Left kidney (tissue), 2 donors: Measurements from ENCODE around the gene HS6ST3. TPM values are rescaled to one million over a fixed set of nuclear protein-coding genes. Genes with fewer than 3 reads are reported as not detected.
"Not testable (repeated sequence)": the region's sequence is repeated elsewhere in the genome, so short reads cannot be mapped to it uniquely, and the experiment has no call there.

Experiments used
- DNase-seq: peaks from one replicate; pipeline ENCODE4 v3.0.0-alpha.2; 2013
- polyA plus RNA-seq: library from polyadenylated mRNA; unstranded; fragments of 120-200 nt; gene quantifications from one replicate; pipeline ENCODE4 v1.2.1, GENCODE V29; 2013; ENCODE audit not compliant: insufficient read length

HS6ST3 gene
- polyA plus RNA-seq, 1 donor, result 3.3 TPM

DNA sequence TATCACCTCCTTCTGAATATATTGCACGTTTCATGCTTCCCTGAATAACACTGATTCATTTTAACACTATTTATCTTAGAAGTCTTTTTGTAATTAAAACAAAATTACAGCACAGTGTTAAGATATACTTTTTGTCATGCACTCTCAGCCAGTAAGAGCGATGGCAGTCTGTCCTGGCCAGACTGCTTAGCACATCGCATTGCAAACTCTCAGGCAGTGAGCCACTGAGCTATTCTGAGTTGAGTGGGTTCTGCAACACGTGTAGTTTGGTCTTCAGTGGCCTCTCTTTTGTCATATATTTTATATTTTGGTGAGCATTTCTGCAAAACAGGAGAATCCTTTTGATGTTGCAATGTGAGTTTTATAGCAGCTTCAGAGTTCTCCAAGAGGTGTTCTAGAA, 332.1 kb downstream of the HS6ST3 start:
- no peak for DNase-seq

DNA sequence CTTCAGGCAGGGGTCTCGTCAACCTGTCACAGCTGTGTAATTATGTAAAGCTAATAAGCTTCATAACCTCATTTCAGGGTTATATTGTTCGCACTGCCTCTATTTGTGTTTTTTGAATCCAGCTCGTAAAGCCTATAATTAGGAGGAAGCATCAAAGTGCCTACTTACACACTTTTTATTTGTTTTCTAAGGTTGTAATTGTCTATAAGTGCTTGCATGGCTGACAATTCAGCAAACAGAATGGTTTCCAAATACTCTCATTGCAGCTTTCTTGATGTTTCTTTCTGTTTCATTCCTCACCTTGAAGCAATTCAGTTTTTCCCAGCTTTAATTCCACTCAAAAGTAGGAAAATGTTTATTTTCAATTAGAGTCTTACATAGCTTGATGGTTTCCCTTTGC, 336.3 kb downstream of the HS6ST3 start:
- DNase-seq, result no peak

DNA sequence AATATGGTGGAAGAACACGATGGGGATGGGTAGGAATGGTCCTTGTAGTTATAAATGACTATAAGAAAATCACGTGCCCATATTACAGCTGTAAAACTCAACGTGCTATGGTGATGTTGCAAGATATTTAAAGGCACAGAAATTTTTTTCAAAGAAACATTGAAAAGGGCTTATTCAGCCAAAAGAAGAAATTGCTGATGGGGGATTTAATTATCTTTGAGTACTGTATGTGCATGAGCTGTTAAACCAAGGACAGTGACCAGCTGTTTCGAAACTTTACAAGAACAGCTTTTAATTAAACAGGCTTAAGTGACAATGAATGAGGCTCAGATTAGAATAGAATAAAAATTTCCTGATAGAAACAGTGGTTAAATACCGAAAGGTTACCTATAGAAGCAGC, 339.0 kb downstream of the HS6ST3 start:
- DNase-seq, result peak; percentile 2

DNA sequence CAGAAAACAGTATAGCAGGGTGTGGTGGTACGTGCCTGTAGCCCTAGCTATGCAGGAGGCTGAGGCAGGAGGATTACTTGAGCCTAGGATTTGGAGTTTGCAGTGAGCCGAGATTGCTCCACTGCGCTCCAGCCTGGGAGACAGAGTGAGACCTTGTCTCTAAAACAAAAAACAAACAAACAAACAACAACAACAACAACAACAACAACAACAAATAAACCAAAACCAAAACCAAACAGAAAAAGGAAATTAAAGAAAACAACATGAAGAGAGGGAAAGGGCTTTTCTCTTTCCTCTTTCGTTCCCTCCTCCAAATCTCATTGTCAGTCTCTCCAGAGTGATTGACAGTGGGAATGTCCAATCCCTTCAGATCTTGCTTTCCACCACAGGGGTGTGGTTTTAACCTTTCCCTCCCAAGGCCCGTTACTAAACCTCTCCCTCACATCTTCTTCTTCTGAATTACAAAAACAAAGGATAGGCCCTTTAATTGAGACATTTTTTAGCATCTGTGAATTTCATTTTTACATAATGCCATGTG, 341.2 kb downstream of the HS6ST3 start:
- no peak for DNase-seq

DNA sequence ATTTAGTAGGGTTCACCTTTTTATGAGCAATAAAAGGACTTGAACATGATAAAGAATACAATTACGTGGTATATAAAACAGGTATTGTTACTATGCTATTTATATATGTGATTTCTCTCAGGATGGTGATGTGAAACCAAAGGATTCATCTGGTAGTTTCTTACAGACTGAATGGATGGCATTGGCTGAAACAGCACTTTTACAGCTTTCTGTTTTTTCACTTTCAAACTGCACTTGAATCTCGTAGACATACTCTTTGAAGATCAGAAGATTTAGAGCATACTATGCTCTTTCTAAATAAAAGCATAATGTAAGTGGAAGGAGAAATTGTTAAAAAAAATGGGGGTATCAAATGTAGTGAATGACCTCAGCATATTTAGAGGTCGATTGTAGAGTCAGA, 354.8 kb downstream of the HS6ST3 start:
- no peak for DNase-seq

DNA sequence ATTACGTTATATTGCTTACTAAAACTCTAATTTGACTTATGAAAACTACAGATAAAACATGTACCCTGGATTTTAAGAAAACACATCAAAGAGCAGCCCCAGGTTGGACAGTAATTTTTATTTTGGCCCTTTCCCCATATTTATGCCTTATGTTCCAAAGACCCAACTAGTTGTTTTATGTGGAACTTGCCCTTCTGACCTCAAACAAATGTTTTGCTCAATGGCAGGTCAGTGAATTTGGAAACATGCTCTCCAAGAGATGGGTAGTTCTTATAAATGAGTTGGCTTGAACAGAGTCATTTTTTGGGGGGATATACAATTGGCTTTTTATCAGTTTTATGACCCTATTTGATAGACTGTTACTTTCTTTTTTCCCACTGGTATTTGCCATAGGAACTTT, 360.0 kb downstream of the HS6ST3 start:
- no peak for DNase-seq

DNA sequence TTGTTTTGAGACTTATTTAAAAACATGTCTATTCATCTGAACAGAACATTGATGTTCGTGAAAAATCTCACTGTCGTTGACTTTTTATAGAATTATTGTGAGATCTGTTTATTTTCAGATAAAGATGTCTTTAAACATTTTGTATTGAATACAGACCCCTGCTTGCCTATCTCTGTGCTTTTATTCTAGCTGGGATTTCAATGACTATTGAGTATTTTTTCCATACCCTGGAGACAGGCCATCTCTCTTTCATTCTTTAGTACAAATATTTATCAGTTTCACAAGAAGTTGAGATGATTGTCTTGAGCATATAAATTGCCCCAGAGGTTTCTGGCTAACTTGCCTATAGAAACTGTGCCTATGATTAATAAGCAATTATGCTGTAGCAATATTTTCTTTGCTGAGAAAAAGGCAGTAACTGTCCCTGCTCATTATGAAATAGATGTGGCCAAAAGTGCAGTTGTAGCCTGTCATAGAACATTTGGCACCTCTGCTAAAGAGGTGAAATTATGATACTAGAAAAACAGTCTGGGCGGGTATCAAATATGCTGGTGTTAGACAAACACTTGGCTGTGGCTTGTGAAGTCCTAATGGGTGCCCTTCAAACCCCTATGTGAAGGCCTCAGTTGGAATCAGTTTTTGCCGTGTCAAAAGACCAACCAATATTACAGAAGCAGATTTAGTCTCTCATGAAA, 360.6 kb downstream of the HS6ST3 start:
- no peak for DNase-seq

DNA sequence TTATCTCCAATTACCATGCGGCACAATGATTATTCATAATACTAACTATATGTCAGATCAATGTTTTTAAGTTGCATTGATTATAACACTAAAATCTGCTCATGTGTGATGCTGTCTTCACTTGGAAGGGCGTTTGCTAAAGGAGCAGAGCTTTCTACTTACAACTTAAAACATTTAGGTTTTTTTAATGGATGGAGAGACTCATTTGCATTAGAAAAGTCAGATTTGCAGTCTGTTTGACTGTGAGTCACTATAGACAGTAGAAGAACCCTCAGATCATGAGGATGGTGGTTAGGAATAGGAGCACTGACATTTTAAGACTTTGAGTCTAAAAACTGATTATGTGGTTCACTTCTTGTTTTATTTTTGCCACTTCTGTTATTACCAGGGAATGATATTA, 364.6 kb downstream of the HS6ST3 start:
- DNase-seq, result no peak

DNA sequence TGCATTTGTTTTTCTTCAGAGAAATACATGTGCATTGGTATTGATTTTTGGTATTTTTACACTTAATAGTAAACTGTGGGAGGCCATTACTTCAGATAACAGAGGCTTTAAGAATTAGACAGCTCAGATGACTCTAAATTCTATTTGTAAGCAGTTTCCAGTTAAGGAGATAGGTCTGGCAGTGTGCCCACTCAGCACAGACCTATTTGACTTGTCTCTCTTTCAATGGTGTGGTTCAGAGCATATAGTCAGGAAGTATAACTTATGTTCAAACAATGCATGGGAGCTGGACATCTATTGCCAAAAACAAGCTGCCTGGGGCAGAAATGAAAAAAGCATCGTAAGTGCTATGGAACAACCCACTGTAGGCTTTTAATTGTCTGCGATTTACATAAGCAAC, 370.7 kb downstream of the HS6ST3 start:
- DNase-seq, result peak; percentile 7

DNA sequence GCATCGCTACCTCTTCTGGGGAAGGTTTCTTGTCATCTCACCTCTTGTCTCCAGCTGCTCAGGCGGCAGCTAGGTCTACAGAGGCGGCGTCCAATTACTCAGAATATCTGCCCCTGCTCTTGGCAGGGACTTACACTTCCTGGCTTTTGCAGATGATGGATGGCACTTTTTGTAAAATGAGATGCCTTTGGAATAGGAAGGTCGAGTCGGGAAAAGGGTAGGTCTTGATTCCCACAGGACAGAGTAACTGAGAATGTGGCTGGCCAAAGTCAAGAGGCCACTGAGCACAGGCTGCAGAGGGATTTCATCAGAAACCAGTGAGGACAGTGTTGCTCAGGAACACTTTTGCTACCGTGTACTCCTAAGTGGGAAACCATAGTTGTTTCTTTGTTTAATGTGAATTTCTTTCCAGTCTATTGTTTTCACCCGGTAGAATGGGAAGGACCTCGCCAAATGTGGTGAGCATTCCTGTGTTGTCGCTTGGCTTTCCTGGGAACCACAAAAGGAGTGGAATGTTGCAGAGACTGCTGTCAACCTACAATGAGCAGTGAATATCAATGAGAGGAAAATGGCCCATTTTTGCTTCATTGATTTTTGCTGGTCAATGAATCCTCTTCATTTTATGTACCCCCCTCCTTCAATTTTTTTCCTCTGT, 383.7 kb downstream of the HS6ST3 start:
- no peak for DNase-seq

DNA sequence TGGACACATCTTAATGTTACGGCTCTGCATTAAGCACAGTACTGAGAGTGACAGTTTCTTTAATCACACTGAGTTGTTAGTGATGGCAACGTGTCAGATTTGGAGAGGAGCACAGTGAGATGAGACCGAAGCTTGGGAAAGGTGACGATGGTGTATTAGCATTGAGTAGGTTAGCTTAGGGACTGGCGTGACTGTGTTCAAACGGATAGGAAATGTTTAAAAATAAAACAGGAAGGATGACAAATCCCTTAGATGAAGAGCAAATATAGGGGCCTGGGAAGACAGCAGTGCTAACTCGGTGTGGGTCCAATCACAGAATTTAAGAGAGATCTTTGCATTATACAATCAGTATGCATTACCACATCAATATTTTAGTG, 384.3 kb downstream of the HS6ST3 start:
- no peak for DNase-seq

DNA sequence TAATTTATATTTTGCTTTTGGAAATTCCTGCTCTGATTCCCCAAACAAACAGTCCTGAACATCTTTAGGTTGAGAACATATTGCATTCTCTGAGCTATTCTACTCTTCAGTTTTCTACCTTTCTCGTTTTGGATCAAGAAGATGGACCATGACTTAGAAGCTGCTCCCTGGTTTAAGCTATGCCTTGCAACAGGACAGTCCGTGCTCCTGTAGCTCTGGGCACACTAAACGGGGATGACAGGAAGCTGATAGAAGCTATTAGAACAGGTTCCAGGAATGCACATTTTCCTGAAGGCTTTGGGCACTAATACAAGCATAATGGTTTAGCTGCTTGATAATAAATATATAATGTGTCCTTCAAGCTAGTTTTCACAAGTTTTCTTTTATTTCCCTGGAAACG, 385.2 kb downstream of the HS6ST3 start:
- no peak for DNase-seq

DNA sequence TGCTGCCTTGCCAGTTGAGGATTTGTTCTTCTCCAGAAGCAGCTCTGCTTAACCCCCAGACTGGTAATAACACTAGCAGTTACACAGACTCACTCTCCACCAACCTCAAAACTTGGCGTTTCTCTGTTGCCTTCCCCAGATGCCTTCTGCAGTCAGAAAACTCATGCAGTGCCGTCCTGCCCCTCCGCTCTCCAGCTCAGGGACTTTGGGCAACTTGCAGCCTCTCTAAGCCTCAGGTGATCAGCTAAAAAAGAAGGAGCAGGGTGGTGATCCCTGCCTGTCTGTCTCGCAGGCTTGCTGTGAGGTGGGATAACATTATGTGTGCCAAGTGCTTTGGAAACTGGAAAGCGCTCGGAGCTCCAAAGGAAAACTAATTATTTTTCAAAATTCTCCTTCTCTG, 391.6 kb downstream of the HS6ST3 start:
- DNase-seq, result no peak

DNA sequence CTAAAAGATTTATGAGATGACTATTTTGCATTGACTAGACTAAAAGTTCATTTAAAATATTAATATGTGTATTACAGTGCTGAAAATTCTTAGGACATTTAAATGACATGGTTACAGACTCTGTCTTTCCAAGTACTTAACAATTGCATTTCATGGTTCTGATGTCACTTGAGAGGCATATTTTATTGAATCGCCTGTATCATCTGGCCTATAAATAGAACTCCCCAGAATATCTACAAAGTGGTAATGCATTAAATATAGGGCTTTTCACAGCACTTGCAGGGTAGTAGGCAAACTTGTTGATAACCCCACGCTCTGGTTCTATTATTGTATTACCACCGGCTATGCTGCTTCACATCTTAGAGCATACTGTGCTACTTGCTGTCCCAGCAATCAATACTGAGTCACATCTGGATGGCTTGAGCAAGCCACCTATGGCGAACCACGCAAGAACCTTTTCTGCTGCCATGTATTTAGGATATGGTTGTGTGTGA, 400.6 kb downstream of the HS6ST3 start:
- DNase-seq, result no peak

DNA sequence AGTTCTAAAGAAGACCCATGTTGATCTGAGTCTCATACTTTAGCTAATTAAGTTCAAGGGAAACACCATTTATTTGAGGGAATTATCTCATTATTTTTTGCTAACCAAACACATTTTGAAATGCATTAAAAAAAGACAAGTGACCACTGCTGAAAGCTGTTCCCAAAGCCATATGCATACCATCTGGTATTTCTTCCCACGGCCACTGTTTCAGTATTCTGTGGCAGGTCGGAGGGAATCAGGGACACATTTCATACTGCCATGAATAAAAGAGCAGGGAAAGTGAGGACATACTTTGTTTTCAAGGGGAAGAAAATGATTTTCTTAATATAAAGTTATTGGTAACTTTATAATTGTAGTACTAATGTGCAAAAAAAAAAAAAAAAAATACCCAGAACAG, 401.2 kb downstream of the HS6ST3 start:
- DNase-seq, result no peak

DNA sequence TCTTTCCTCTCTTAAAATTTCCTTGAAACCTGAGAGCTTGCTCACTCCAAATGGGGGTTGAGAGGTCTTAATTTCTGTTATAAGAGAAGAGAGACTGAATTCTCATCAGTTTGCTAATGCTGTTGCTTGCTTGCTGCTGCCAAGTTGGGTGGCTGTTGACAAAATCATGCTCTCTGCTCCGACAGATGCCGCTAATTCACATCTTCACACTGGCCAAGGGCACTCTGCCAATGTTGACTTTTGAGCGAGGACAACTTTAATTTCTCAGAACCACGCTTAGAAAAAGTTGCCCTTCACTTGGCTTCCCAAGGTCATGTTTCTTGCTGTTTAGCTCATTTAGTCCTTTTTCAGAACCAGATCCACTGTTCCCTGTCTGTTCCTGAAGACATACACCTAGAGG, 402.9 kb downstream of the HS6ST3 start:
- DNase-seq, result no peak

DNA sequence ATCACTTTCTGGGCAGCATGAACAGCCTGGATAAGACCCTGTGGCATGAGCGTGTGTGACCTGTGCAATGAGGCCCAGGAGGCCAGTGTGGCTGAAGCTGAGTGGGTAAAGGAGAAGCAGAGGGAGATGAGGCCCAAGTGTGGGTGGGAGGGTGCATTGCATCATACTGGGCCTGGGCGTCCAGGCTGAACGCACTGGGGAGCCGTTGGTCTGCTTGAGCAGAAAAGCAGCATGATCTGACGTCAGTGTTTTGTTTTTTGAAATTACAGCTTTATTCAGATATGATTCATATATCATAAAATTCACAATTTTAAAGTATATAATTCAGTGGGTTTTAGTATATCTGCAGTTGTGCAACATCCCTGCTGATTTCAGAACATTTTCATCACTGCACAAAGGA, 409.7 kb downstream of the HS6ST3 start:
- no peak for DNase-seq

DNA sequence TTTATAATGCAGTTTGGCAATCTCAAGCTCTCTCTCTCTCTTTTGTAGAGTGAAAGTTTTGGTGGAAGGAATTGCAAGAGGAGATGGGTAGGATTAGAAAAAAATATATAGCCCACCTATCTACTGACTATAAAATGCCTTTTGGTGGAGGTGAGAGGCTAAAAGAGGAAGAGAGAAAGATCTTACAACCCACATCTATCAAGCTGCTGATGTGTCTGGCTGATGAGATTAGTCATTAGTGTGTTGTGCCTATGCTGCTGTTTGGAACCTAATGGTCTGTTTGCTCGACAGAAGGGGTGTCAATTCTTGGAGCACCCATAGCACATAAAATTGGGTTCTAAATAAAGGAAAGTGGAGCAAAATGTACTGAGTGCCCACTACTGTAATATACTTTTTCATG, 411.0 kb downstream of the HS6ST3 start:
- no peak for DNase-seq

DNA sequence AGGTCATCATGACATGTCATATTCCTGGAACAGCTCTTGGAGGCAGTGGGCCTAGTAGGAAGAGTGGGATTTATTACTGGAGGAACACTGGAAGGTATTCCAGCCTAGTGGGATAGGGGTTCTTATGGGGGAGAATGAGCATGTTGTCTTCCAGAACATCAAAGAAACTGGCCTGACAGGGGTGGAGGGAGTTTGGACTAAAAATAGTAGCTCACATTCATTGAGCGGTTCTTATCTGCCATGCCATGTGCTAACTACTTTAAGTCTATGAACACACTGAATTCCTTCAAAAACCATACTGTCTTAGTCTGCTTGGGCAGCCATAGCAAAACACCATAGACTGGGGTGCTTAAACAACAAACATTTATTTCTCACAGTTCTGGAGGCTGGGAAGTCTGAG, 413.6 kb downstream of the HS6ST3 start:
- DNase-seq, result no peak

DNA sequence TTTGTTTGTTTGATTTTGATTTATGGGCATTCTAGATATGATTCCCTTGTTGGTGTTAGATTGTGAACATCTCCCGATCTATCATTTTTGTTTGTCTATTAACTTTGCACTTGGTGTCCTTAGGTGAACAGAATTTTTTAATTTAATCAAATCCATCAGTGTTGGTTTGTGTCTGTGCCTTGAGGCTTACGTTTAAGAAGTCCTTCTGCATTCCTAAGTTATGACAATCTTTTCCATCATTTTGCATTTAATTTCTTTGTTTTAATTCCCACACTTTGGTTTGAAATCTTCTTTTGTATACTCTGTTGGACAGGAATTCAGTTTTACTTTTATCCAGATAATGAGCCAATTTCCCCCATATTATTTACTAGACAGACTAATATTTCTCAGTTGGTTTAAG, 421.7 kb downstream of the HS6ST3 start:
- no peak for DNase-seq

DNA sequence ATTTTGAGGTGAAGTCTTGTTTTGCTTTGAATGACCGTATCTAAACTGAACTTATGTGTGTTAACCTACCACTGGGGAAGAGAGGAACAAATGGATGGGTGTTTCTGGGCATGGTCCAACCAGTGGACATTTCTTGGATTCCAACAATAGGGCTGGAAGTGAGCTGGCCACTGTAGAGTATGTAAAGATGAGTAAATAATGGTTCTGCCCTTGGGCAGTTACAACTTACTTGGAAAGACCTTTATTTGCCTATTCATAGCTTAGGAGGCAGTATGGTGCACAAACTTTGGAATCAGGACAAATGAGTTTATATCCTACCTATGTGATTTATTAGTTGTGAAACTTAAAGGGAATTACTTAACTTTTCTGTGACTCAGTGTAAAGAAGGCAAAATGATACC, 429.5 kb downstream of the HS6ST3 start:
- DNase-seq, result no peak

DNA sequence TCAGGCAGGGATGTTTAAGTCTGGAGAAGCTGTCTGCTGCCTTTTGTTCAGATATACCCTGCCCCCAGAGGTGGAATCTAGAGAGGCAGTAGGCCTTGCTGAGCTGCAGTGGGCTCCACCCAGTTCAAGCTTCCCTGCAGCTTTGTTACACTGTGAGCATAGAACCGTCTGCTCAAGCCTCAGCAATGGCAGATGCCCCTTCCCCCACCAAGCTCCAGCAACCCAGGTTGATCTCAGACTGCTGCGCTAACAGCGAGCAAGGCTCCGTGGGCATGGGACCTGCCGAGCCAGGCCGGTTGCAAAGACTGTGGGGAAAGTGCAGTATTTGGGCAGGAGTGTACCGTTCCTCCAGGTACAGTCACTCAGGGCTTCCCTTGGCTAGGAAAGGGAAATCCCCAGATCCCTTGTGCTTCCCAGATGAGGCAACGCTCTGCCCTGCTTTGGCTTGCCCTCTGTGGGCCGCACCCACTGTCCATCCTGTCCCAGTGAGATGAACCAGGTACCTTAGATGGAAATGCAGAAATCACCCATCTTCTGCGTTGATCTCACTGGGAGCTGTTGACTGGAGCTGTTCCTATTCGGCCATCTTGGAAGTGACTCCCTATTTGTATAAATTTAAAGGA, 434.6 kb downstream of the HS6ST3 start:
- not testable (repeated sequence) for DNase-seq

DNA sequence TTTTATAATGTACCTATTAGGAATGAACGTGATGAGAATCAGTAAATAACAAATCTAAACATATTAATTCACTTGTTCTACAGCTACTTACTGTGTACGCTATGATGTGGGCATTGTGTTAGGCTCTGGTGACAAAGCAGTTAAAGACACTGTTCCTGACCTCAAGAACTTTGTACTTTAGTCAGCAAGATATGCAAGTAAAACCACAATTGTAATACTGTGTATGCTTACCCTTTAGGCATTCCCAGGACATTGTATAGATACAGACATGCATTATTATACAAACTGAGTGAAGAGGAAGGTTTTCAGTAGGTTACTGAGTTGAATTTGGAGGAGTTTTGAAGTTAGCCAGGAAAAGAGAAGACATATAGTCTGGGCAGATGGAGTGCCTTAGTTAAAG, 435.8 kb downstream of the HS6ST3 start:
- no peak for DNase-seq
